Peyer's patch (tissue), 4 donors: Measurements from ENCODE around the gene MTCP1. TPM values are rescaled to one million over a fixed set of nuclear protein-coding genes. Genes with fewer than 3 reads are reported as not detected.

ENCODE experiments used
- DNase-seq, 3 donors: peaks; one replicate each; pipeline ENCODE4 v3.0.0-alpha.2; 2017 to 2019
- H3K27ac ChIP-seq, 4 donors: fragments of 200-600 bp; sonication (generic); one replicate each; pipeline ENCODE4 v1.5.1; 2016 to 2019
- H3K27me3 ChIP-seq, 2 donors: fragments of 200-600 bp; sonication (generic); one replicate each; pipeline ENCODE4 v1.5.1; 2019
- H3K36me3 ChIP-seq, 3 donors: fragments of 200-600 bp; sonication (generic); one replicate each; pipeline ENCODE4 v1.5.1; 2016 to 2019
- H3K4me1 ChIP-seq, 4 donors: fragments of 200-600 bp; sonication (generic); one replicate each; pipeline ENCODE4 v1.5.1; 2016 to 2019
- H3K4me3 ChIP-seq, 4 donors: fragments of 200-600 bp; sonication (generic); 1 replicate in 3 of 4; 2 replicates in 1 of 4; pipeline ENCODE4 v1.5.1; 2016 to 2019; ENCODE audit warnings: mild to moderate bottlenecking in 1 of 4
- H3K9me3 ChIP-seq, 4 donors: fragments of 200-600 bp; sonication (generic); one replicate each; pipeline ENCODE4 v1.5.1; 2016 to 2019; ENCODE audit warnings: mild to moderate bottlenecking in 1 of 4
- POLR2A ChIP-seq, 2 donors: fragments of 450-650 bp; IDR thresholded peaks; one replicate each; pipeline ENCODE4 v1.5.1; 2017; ENCODE audit warnings: antibody characterized with exemption in 2 of 2, mild to moderate bottlenecking in 2 of 2, moderate library complexity in 2 of 2
- total RNA-seq, 4 donors: library from RNA; depleted of rRNA; stranded (reverse); fragments of >200 nt; gene quantifications; one replicate each; pipeline ENCODE4 v1.1.0, GENCODE V29; 2016
- TF ChIP-seq, protein P1 (sequence below), 6 experiments: fragments of 450-650 bp in 4 of 6; fragments of 200-600 bp in 2 of 6; sonication (generic) in 1 of 6; IDR thresholded peaks; one replicate each; pipeline ENCODE4 v1.5.1; 2017 to 2019; ENCODE audit warnings: antibody characterized with exemption in 6 of 6, mild to moderate bottlenecking in 3 of 6, moderate library complexity in 1 of 6

MTCP1 gene
- total RNA-seq, 4 donors from 2014 or later, result 1.2 to 8.3 (median 4.2) TPM

DNA sequence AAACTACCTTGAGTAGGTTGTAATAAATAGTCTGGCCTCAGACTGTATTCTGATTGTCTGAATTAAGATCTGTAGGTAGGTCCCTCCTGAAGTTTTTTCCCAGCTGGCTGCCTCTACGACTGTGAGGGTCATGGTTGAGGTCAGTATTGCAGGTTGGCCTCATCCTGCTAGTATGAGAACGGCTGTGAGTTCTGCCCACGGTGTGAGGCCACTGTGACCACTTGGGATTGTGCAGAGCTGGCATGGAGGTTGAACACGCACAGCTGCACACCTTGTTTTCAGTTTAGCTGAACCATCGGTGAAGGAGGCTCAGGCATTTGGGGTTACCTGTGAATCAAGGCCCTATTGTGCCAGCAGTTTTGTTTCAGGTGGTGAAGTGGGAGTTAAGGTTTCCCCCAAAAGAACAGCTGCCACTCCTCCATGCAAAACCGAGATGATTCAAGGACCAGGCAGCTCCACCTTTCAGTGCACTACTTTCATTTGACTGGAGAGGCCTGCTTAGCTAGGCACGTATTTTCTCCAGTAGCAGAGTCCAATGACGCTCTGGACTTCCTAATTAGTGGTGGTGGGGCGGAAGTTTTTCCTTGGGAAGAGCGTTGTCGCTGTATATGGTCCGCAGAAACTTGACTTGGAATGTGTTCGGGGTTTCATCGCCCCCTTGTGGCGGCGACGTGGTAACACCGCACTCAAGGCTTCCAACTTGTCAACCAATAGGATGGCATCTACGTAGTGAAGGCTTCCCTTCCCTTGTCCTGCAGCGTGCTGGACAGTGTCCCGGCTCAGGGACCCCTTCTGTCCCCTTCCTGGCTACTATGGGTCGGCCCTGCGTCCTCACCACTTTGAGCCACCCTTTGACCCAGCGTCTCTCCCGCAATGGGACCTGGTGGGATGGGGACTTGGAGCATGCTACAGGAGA is 13.8 kb downstream of the MTCP1 start:
- Histone ChIP-seq H3K4me1 (peaks cover 0 to 5% (median 0%) of the 10 kb centered on the region in 4 donors), H3K27me3 (no peaks in the 10 kb centered on the region), H3K36me3 (no peaks in the 10 kb centered on the region), H3K27ac (peak overlapping the region in 2 of 4 donors; percentile 35 to 69), H3K9me3 (no peaks in the 10 kb centered on the region), H3K4me3 (peak overlapping the region in 2 of 4 donors; percentile 15 to 24)
- DNase-seq, result peak; percentile 45 to 79 (median 76)
- TF ChIP-seq, protein P1, sequence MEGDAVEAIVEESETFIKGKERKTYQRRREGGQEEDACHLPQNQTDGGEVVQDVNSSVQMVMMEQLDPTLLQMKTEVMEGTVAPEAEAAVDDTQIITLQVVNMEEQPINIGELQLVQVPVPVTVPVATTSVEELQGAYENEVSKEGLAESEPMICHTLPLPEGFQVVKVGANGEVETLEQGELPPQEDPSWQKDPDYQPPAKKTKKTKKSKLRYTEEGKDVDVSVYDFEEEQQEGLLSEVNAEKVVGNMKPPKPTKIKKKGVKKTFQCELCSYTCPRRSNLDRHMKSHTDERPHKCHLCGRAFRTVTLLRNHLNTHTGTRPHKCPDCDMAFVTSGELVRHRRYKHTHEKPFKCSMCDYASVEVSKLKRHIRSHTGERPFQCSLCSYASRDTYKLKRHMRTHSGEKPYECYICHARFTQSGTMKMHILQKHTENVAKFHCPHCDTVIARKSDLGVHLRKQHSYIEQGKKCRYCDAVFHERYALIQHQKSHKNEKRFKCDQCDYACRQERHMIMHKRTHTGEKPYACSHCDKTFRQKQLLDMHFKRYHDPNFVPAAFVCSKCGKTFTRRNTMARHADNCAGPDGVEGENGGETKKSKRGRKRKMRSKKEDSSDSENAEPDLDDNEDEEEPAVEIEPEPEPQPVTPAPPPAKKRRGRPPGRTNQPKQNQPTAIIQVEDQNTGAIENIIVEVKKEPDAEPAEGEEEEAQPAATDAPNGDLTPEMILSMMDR (IDR thresholded peaks at IDR 0.05), result peak; percentile 38 to 74 (median 68)
- TF ChIP-seq POLR2A (IDR thresholded peaks at IDR 0.05), result no peak

DNA sequence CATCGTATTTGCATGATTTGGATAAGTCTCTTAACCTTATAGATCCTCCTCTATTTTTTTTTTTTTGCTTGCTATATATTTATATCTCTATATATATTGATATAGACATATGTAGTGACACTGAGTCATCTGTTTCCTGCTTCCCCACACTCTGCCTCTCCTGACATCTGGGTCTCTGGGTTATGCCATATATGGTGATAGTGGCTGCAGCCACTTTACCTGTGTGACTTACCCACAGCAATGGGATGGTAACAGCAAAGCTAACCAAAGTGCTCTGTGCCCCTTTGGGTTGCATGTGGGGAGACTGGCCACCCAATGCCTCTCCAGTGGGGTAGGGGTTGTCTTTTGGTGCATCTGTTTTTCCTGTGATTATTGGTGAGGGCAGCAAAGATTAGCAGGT is 14.5 kb downstream of the MTCP1 start:
- peaks cover 0 to 5% (median 0%) of the 10 kb centered on the region in 4 donors for H3K4me1 ChIP-seq
- no peak overlapping the region for H3K4me3 ChIP-seq
- DNase-seq, result no peak
- no peak for TF ChIP-seq POLR2A (IDR thresholded peaks at IDR 0.05)
- TF ChIP-seq, protein P1 (IDR thresholded peaks at IDR 0.05), result no peak
- no peaks in the 10 kb centered on the region for H3K9me3 ChIP-seq
- H3K27ac ChIP-seq, result peak overlapping the region in 2 of 4 donors; percentile 35 to 69
- H3K27me3 ChIP-seq, result no peaks in the 10 kb centered on the region
- H3K36me3 ChIP-seq, result no peaks in the 10 kb centered on the region

DNA sequence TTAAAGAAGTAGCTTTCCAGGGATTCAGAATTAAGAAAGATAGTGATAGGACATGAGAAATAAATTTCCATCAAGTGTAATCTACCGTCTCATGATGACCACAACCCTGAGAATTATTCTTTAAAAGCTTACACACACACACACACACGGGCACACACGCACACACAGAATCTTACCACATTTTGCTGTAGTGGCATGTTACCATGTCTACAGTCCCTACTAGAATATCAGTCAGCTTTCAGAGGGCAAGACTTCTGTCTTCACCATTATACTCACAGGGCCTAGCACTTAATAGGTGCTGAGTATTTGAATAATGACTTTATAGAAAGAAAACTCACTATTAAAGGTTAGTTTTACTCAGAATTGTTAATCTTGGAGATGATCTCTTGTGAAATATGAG is 15.4 kb downstream of the MTCP1 start:
- no peaks in the 10 kb centered on the region for H3K36me3 ChIP-seq
- H3K4me1 ChIP-seq, result peaks cover 0 to 5% (median 0%) of the 10 kb centered on the region in 4 donors
- H3K27ac ChIP-seq, result no peak overlapping the region
- H3K27me3 ChIP-seq, result no peaks in the 10 kb centered on the region
- no peaks in the 10 kb centered on the region for H3K9me3 ChIP-seq
- no peak overlapping the region for H3K4me3 ChIP-seq
- no peak for TF ChIP-seq POLR2A (IDR thresholded peaks at IDR 0.05)
- TF ChIP-seq, protein P1 (IDR thresholded peaks at IDR 0.05), result no peak
- DNase-seq, result no peak

DNA sequence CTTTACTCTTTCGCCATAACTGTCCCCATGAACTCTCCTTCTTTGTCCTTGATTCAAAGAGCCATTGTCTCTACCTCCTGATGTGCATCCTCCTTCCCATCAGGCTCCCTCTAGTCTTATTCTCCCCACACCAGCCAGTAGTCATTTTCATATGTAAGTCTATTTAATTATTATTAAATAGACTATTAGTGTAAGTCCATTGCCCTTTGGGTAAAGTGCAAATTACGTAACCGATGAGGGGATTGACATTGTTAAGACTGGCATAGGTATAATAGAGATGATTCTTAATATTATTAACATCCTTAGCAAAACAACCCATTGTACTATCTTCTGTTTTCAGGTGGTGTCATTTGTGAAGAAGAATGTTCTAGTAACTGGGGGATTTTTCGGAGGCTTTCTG is 16.7 kb downstream of the MTCP1 start:
- TF ChIP-seq POLR2A (IDR thresholded peaks at IDR 0.05), result no peak
- TF ChIP-seq, protein P1 (IDR thresholded peaks at IDR 0.05), result no peak

DNA sequence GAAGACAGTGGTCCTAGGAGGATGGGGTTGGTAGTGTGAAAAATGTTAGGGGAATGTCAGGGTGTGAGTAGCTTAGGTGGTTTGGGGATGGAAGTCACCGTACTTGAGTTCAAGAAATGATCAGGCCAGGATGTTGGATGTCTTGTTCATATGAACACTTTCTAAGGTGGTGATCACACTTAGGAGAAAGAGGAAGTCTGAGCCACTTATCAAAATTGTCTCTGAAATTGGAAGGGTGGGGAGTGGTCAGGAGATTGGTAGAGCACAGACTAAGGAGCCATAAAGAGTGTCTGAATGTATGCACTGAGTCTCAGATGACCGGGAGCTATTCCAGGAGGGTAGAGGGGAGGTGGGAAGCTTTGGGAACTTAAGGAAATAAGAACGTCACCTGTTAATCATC is 17.3 kb downstream of the MTCP1 start:
- DNase-seq, result no peak
- Histone ChIP-seq H3K4me1 (peaks cover 0 to 5% (median 0%) of the 10 kb centered on the region in 4 donors), H3K9me3 (no peaks in the 10 kb centered on the region), H3K27me3 (no peaks in the 10 kb centered on the region), H3K27ac (no peak overlapping the region), H3K36me3 (no peaks in the 10 kb centered on the region), H3K4me3 (no peak overlapping the region)
- TF ChIP-seq POLR2A (IDR thresholded peaks at IDR 0.05), result no peak
- TF ChIP-seq, protein P1 (IDR thresholded peaks at IDR 0.05), result no peak

More for the DNA sequence above, 16.7 kb downstream of the MTCP1 start:
- no peaks in the 10 kb centered on the region for H3K27me3 ChIP-seq
- no peak overlapping the region for H3K27ac ChIP-seq
- no peak overlapping the region for H3K4me3 ChIP-seq
- DNase-seq, result no peak
- no peaks in the 10 kb centered on the region for H3K36me3 ChIP-seq
- no peaks in the 10 kb centered on the region for H3K9me3 ChIP-seq
- peaks cover 0 to 5% (median 0%) of the 10 kb centered on the region in 4 donors for H3K4me1 ChIP-seq
